ENCODE measurements around the gene ATXN1. TPM values are rescaled to one million over a fixed set of nuclear protein-coding genes. Genes with fewer than 3 reads are reported as not detected.

Gene ATXN1
- total and polyA plus RNA-seq, 2 of the 8 experiments (the other 6 are each of a cell fraction or from before 2014, with no cell fraction given): 1.6 to 4.0 TPM

GRCh38 chr6:16721977-16722376 lies 39.3 kb downstream of the ATXN1 start:
- ChIA-PET CTCF (ENCODE audit: partially characterized antibody) (interaction anchor here (0.8 to 2.0 kb wide), 4 partner anchors 10 to 43 kb away, joined by 3 to 7 read pairs (median 4); no protein-coding TSS in a partner anchor), POLR2A (ENCODE audit: partially characterized antibody) (no interaction called here)
- H3K23ac ChIP-seq (ENCODE audit: insufficient read length): no peak overlapping the region
- no peak overlapping the region for H2BK120ac ChIP-seq (replicated peaks; ENCODE audit: low read depth, low read length)
- H3K9me3 ChIP-seq (ENCODE audit: insufficient read depth in 2 of 2, low read depth in 1 of 2, low read length in 1 of 2): no peaks in the 10 kb centered on the region
- no peaks in the 10 kb centered on the region for H3K79me1 ChIP-seq (ENCODE audit: low read depth, low read length)
- H3K27me3 ChIP-seq (replicated peaks in 1 of 4; ENCODE audit: control insufficient read depth in 3 of 4, extremely low read depth in 1 of 4, insufficient read depth in 3 of 4, low read length in 3 of 4): no peaks in the 10 kb centered on the region
- no peak overlapping the region for H2AK5ac ChIP-seq (ENCODE audit: low read depth, low read length)
- no peak overlapping the region for H3K4me2 ChIP-seq (ENCODE audit: insufficient read depth in 1 of 2, low read depth in 2 of 2, low read length in 2 of 2)
- peaks cover 0 to 4% (median 0%) of the 10 kb centered on the region in 4 experiments; a peak in 2 of 7 replicates for H3K4me1 ChIP-seq (replicated peaks in 1 of 4; ENCODE audit: control insufficient read depth in 3 of 4, insufficient read depth in 4 of 4, low read length in 3 of 4)
- no peak overlapping the region for H2BK20ac ChIP-seq (ENCODE audit: low read length)
- no peak overlapping the region for H3K4ac ChIP-seq (replicated peaks; ENCODE audit: insufficient read length, low read depth, low read length)
- no peak overlapping the region for H3K56ac ChIP-seq (replicated peaks; ENCODE audit: insufficient read length, low read depth, low read length)
- DNase-seq (ENCODE audit: low read depth in 1 of 2, low spot score in 2 of 2) (no peak), FAIRE-seq (no peak)
- H2BK12ac ChIP-seq (ENCODE audit: low read depth, low read length): no peak overlapping the region
- no peak overlapping the region for H4K5ac ChIP-seq (ENCODE audit: insufficient read length, low read depth, low read length)
- no peak overlapping the region for H3K27ac ChIP-seq (ENCODE audit: low read depth, low read length)
- no peak overlapping the region for H2BK5ac ChIP-seq (ENCODE audit: low read depth, low read length)
- H2BK15ac ChIP-seq (ENCODE audit: low read length): no peak overlapping the region
- H3K14ac ChIP-seq (ENCODE audit: insufficient read length): no peak overlapping the region
- 85% methylated on average over 5 of the region's 5 CpGs; no CpG with 5 or more reads in 1 of the 2 experiments for WGBS, 2 experiments (ENCODE audit: extremely low coverage in 1 of 2, insufficient coverage in 1 of 2, insufficient read length in 1 of 2, insufficient replicate concordance in 2 of 2, low coverage in 1 of 2, low lambda C conversion rate in 2 of 2, missing lambda C conversion rate in 1 of 2)
- no peak overlapping the region for H3K18ac ChIP-seq (ENCODE audit: extremely low read depth, low read length)
- H4K20me1 ChIP-seq (replicated peaks in 1 of 2; ENCODE audit: control insufficient read depth in 1 of 2, insufficient read depth in 2 of 2, low read length in 2 of 2): no peaks in the 10 kb centered on the region
- no peaks in the 10 kb centered on the region for H3K79me2 ChIP-seq (ENCODE audit: control insufficient read depth in 1 of 2, insufficient read depth in 2 of 2, low read length in 2 of 2)
- no peak overlapping the region for H4K8ac ChIP-seq (ENCODE audit: extremely low read depth, insufficient read depth, low read length)
- H2AFZ ChIP-seq (ENCODE audit: low read length): no peak overlapping the region
- no peak overlapping the region for H3K9ac ChIP-seq (replicated peaks in 1 of 4; ENCODE audit: extremely low read depth in 1 of 4, low read depth in 3 of 4, low read length in 3 of 4)
- no peaks in the 10 kb centered on the region for H3K23me2 ChIP-seq (ENCODE audit: low read depth, low read length)
- no peak overlapping the region for H3K4me3 ChIP-seq (ENCODE audit: extremely low read depth in 1 of 4, insufficient read depth in 2 of 4, low read depth in 3 of 4, low read length in 4 of 4)
- no peaks in the 10 kb centered on the region for H3K36me3 ChIP-seq (ENCODE audit: control insufficient read depth in 2 of 4, insufficient read depth in 4 of 4, low read length in 3 of 4)
- no peak overlapping the region for H4K91ac ChIP-seq (replicated peaks; ENCODE audit: insufficient read length, low read length)
- TF ChIP-seq CTBP2 (IDR thresholded peaks at IDR 0.05; ENCODE audit: borderline replicate concordance, insufficient read depth, insufficient read length, low read length) (no peak), FOSL1 (IDR thresholded peaks at IDR 0.05; ENCODE audit: insufficient read depth, low read depth, low read length) (no peak)
